VCaP (cell line): Measurements from ENCODE around the gene RBM43.
A peak's percentile ranks its signal among the peaks of the same experiment; 100 is the strongest.
"Not testable (repeated sequence)": the region's sequence is repeated elsewhere in the genome, so short reads cannot be mapped to it uniquely, and the experiment has no call there.

Experiments used
- H3K27ac ChIP-seq: fragments of 450-650 bp; 2 replicates; pipeline ENCODE4 v1.5.1; 2017
- TF ChIP-seq, protein P1 (sequence below): fragments of 450-650 bp; conservative IDR thresholded peaks from 2 replicates; pipeline ENCODE4 v1.5.1; 2017; ENCODE audit warnings: mild to moderate bottlenecking, moderate library complexity

RBM43 gene

DNA sequence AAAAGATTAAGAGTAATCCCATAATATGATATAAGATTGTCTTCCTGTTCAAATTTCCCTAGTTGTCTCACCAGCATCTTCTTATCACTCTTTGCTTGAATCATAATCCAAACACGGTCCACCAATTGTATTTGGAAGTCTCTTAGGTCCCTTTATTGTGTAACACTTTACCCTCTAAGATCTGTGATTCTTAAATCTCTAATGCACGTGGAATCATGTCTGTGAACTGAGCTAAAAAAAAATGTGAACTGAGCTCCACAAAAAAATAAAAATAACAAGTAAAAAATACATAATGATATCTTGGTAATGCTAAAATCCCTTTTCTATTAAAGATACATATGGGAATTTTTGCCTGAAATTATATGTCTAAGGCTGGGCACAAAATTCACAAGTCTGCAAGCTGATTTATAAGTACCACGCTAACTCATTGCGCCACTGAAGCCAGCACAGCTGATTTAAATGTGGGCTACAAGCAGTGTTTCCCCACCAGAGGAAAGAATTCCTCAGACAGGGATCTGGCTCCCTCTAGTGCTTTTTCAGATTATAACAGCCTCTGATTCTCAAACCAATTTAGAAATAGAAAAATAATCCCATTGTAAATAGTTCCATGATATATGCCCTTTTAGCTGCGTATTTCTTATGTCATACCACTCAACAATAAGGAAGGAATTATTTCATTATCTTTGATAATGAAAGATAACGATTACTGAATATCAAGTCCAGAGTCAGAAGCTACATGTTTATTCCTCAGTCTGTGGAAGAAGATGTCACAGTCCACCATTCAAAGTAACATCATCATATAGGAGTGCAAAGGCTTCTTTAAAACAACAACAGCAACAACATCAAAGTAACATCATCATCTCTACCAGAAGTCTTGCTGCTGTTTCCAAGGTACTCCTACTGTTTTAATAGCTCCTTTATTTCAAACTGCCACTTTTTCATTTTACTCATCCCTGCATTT is 22.9 kb downstream of the RBM43 start:
- TF ChIP-seq, protein P1, sequence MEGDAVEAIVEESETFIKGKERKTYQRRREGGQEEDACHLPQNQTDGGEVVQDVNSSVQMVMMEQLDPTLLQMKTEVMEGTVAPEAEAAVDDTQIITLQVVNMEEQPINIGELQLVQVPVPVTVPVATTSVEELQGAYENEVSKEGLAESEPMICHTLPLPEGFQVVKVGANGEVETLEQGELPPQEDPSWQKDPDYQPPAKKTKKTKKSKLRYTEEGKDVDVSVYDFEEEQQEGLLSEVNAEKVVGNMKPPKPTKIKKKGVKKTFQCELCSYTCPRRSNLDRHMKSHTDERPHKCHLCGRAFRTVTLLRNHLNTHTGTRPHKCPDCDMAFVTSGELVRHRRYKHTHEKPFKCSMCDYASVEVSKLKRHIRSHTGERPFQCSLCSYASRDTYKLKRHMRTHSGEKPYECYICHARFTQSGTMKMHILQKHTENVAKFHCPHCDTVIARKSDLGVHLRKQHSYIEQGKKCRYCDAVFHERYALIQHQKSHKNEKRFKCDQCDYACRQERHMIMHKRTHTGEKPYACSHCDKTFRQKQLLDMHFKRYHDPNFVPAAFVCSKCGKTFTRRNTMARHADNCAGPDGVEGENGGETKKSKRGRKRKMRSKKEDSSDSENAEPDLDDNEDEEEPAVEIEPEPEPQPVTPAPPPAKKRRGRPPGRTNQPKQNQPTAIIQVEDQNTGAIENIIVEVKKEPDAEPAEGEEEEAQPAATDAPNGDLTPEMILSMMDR = peak; percentile 90
- no peak overlapping the region for H3K27ac ChIP-seq

DNA sequence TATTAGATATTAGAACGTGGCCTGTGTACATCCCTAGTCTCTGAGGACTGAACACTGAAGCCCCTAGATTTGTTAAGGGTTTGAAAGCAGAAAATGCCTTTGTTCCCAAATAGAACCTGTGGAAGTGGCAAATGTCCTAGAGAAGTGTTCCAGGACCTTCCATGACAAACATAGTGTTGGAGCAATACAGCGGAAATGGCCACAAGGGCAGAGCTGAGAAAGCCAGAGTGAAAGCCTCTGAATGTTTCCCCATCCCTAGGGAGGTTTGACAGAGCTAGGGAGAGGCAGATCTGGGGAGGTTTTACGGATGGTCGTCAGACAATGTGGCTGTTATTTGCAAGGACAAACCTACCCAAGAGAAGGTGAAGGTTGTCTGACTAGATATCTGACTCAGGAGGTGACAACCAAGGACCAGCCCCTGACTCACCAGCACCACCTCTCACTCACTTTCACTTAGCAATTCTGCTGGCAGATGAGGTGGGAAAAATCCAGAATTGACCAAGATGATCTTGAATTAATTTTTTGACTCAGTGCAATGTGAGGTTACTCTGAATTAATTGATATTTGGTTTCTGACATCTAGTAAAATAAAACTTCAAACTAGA is 24.1 kb downstream of the RBM43 start:
- no peak overlapping the region for H3K27ac ChIP-seq
- TF ChIP-seq, protein P1 = peak; percentile 19

DNA sequence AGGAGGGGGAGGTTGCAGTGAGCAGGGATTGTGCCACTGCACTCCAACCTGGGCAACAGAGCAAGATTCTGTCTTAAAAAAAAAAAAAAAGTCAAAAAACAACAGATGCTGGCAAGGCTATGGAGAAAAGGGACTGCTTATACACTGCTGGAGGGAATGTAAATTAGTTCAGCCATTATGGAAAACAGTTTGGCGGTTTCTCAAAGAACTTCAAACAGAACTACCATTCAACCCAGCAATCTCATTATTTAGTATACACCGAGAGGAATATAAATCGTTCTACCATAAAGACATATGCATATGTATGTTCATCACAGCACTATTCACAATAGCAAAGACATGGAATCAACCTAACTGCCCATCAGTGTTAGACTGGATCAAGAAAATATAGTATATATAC is 27.9 kb downstream of the RBM43 start:
- not testable (repeated sequence) for H3K27ac ChIP-seq

DNA sequence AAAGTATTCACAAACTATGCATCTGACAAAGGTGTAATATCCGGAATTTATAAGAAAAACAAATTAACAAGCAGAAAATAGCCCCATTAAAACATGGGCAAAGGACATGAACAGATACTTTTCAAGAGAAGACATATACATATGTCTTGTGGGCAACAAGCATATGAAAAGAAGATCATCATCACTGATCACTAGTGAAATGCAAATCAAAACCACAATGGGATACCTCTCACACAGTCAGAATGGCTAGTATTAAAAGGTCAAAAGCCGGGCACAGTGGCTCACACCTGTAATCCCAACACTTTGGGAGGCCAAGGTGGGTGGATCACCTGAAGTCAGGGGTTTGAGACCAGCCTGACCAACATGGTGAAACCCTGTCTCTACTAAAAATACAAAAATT is 28.4 kb downstream of the RBM43 start:
- H3K27ac ChIP-seq = not testable (repeated sequence)

DNA sequence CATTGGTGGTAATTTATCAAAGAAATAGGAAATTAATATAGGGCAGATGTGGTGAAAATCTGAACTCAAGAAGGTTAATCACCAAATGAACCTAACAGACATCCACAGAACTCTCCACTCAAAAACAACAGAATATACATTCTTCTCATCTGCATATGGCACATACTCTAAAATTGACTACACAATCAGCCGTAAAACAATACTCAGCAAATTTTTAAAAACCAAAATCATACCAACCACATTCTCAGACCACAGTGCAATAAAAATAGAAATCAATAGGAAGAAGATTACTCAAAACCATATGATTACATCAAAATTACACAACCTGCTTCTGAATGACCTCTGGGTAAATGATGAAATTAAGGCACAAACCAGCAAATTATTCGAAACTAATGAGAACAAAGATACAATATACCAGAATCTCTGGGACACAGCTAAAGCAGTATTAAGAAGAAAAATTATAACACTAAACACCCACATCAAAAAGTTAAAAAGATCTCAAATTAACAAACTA is 31.0 kb downstream of the RBM43 start:
- no peak overlapping the region for H3K27ac ChIP-seq
- TF ChIP-seq, protein P1 = no peak

DNA sequence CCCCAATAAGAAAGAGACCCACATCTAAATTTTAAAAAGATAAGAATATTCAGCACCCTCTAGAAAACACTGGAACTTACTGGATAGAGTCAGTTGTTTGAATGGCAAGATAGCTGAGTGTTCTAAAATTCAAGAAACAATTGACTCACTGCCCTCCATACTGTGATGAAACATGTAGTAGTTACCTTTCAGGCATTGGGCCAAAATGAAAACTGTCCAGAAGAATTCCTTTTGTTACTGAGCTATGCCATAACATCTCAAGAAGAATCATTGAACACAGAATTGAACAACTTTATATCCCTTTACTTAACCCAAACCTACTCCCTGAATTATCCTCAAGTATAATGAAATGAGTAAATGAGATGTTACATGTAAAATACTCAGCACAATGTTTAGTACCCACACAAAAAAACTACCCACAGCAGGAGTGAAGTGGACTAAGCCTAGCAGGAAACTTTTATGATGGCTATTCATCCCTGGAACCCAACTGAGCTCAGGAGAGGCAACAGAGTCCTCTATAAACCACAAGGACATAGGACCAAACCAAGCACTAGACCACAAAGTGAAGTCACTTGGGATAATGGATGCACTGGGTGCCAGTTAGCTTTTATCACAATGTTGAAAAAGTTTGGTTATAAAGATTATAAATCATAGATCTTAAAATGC is 32.7 kb downstream of the RBM43 start:
- TF ChIP-seq, protein P1 = no peak
- H3K27ac ChIP-seq = no peak overlapping the region

DNA sequence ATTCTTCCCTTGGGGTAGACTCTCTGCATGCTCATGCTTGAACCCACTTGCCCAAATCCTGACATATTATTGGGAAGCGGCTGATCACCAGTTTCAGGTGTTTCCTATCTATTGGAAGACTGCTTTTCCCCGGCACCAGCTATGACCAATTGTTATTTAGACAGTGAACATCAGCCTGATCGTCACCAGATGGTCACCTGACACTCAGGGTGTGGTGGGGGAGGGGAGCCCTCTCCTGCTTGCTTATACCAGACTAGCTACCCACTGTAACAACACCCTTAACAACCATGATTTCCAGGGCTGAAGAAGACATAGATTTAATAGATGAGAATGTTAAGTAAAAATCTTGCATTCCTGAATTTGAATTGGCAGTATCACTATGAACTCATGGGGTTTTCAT is 44.3 kb downstream of the RBM43 start:
- no peak overlapping the region for H3K27ac ChIP-seq
- TF ChIP-seq, protein P1 = no peak

DNA sequence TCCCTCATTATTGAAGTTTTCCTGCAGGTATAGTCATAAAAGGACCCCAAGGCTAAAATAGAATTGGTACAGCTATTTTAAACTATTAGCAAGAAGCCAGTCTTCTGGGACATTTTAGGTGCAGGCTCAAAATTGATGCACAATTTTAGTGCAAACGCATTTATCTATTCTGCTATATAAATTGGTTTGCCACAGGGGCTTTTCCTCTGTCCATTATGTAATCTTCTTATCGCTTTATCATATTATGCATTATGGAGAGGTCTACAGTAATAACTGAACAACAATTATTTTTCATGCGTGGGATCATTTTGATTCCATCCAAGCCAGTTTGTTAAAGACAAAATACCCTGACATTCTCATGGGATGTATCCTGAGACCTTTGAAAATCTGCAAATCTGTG is 54.6 kb downstream of the RBM43 start:
- 0 out of 2 replicates have a peak overlapping the region, but pooled peaks have one; percentile 8 for H3K27ac ChIP-seq
- TF ChIP-seq, protein P1 = no peak
